Activated naive CD8-positive, alpha-beta T cell (primary cell): ENCODE data around the gene AKT2.

Source experiments
- H3K27ac Mint-ChIP-seq: one replicate; pipeline ENCODE4 v1.8.0; 2021; ENCODE audit warnings: mixed read lengths
- H3K27me3 Mint-ChIP-seq: one replicate; pipeline ENCODE4 v1.8.0; 2021; ENCODE audit warnings: mixed read lengths
- H3K36me3 Mint-ChIP-seq: one replicate; pipeline ENCODE4 v1.8.0; 2021; ENCODE audit warnings: mixed read lengths
- H3K4me1 Mint-ChIP-seq: one replicate; pipeline ENCODE4 v1.8.0; 2021; ENCODE audit warnings: low read depth, mixed read lengths
- H3K4me3 Mint-ChIP-seq: one replicate; pipeline ENCODE4 v1.8.0; 2021; ENCODE audit warnings: mild to moderate bottlenecking, mixed read lengths
- H3K9me3 Mint-ChIP-seq: one replicate; pipeline ENCODE4 v1.8.0; 2021; ENCODE audit warnings: low read depth, mixed read lengths

The AKT2 gene

GRCh38 chr19:40313229-40313983 is 28.3 kb upstream of the AKT2 start:
- no peaks in the 10 kb centered on the region for H3K4me1 Mint-ChIP-seq
- no peaks in the 10 kb centered on the region for H3K27me3 Mint-ChIP-seq
- H3K27ac Mint-ChIP-seq = no peak overlapping the region
- no peaks in the 10 kb centered on the region for H3K9me3 Mint-ChIP-seq
- no peaks in the 10 kb centered on the region for H3K36me3 Mint-ChIP-seq
- no peak overlapping the region for H3K4me3 Mint-ChIP-seq

- no peak overlapping the region for H3K27ac Mint-ChIP-seq
- H3K27me3 Mint-ChIP-seq = no peaks in the 10 kb centered on the region
- no peak overlapping the region for H3K4me3 Mint-ChIP-seq
- H3K36me3 Mint-ChIP-seq = no peaks in the 10 kb centered on the region
- no peaks in the 10 kb centered on the region for H3K9me3 Mint-ChIP-seq
- no peaks in the 10 kb centered on the region for H3K4me1 Mint-ChIP-seq
Measured at GRCh38 chr19:40312533-40312932, 27.4 kb upstream of the AKT2 start.

- no peak overlapping the region for H3K4me3 Mint-ChIP-seq
- no peaks in the 10 kb centered on the region for H3K36me3 Mint-ChIP-seq
- no peak overlapping the region for H3K27ac Mint-ChIP-seq
- H3K4me1 Mint-ChIP-seq = peaks cover 2% of the 10 kb centered on the region
- H3K27me3 Mint-ChIP-seq = no peaks in the 10 kb centered on the region
- H3K9me3 Mint-ChIP-seq = no peaks in the 10 kb centered on the region
Measured at GRCh38 chr19:40309666-40310065, 24.5 kb upstream of the AKT2 start.

- Mint-ChIP-seq H3K27ac (no peak overlapping the region), H3K27me3 (no peaks in the 10 kb centered on the region), H3K36me3 (no peaks in the 10 kb centered on the region), H3K4me3 (no peak overlapping the region), H3K9me3 (no peaks in the 10 kb centered on the region), H3K4me1 (peaks cover 2% of the 10 kb centered on the region)
Measured at GRCh38 chr19:40305403-40305802, 20.3 kb upstream of the AKT2 start.

DNA sequence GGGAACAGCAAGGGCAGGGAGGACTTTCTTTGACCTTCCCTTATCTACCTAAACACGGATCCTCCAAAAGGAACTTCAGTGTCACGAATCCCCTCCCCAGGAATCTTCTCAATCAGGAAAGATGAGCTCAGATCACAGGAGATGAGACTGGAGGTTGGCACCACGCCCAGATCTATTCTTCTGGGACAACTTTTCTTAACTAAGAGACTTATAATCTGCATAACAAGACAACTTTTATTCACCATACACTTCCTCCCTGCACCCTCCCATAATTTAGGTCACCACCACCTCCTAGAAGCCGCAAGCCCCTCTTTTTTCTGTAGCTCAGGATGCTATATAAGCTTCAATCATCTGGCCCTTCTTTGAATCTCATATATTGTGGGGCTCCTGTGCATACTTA is 19.2 kb upstream of the AKT2 start:
- Mint-ChIP-seq H3K27me3 (no peaks in the 10 kb centered on the region), H3K9me3 (no peaks in the 10 kb centered on the region), H3K4me3 (no peak overlapping the region), H3K4me1 (peaks cover 2% of the 10 kb centered on the region), H3K27ac (no peak overlapping the region), H3K36me3 (no peaks in the 10 kb centered on the region)

DNA sequence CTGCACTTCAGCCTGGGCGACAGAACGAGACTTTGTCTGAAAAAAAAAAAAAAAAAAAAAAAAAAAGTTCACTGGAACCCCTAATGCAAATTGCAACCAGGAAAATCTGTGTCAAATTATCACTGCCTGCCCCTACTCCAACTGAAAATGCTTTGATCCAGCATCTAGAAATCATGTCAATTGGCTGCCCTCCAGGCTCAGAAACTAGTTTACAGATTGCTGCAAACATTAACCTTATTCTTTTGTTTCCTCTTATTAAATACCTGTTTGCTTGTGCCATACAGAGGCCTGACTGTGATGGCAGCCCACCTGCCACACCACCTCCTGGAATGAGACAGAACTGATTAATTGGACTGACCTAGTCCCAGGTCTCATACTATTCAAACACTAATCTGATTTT is 18.6 kb upstream of the AKT2 start:
- Mint-ChIP-seq H3K4me1 (peaks cover 2% of the 10 kb centered on the region), H3K27me3 (no peaks in the 10 kb centered on the region), H3K4me3 (no peak overlapping the region), H3K9me3 (no peaks in the 10 kb centered on the region), H3K36me3 (no peaks in the 10 kb centered on the region), H3K27ac (no peak overlapping the region)

DNA sequence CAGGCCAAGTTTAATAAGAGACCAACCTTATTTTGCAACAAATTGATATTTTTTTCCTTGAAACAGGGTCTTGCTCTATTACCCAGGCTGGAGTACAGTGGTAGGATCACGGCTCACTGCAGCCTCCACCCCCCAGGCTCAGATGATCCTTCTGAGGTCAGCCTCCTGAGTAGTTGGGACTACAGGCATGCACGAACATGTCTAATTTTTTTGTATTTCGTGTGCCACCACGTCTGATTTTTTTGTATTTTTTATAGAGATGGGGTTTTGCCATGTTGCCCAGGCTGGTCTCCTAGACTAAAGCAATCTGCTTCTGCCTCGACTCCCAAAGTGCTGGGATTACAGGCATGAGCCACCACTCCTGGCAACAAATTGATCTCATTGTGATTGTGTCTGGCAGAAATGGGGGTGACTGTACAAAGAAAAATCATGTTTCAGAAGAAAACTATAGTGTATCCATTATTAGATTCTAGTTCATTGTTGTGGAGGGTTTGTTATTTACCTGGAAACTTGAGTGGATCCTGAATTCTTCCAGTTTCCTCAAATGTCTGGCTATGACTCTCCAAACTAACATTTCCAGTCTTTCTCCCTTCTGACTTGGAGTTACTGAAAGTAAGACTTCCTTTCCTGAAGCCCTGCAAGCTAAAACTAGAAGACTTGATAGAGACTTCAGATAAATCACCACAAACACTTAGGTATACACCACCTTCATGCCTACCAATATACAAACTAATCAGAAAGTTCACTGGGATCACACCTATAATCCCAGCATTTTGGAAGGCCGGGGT is 17.3 kb upstream of the AKT2 start:
- no peaks in the 10 kb centered on the region for H3K9me3 Mint-ChIP-seq
- no peak overlapping the region for H3K27ac Mint-ChIP-seq
- no peaks in the 10 kb centered on the region for H3K36me3 Mint-ChIP-seq
- H3K27me3 Mint-ChIP-seq = no peaks in the 10 kb centered on the region
- H3K4me3 Mint-ChIP-seq = no peak overlapping the region
- peaks cover 2% of the 10 kb centered on the region for H3K4me1 Mint-ChIP-seq

GRCh38 chr19:40300668-40301067 is 15.5 kb upstream of the AKT2 start:
- no peak overlapping the region for H3K27ac Mint-ChIP-seq
- no peaks in the 10 kb centered on the region for H3K9me3 Mint-ChIP-seq
- H3K27me3 Mint-ChIP-seq = no peaks in the 10 kb centered on the region
- H3K4me3 Mint-ChIP-seq = no peak overlapping the region
- H3K36me3 Mint-ChIP-seq = no peaks in the 10 kb centered on the region
- H3K4me1 Mint-ChIP-seq = peaks cover 2% of the 10 kb centered on the region

GRCh38 chr19:40298026-40298425 is 12.9 kb upstream of the AKT2 start:
- Mint-ChIP-seq H3K27me3 (no peaks in the 10 kb centered on the region), H3K9me3 (no peaks in the 10 kb centered on the region), H3K36me3 (no peaks in the 10 kb centered on the region), H3K4me1 (no peaks in the 10 kb centered on the region), H3K4me3 (no peak overlapping the region), H3K27ac (no peak overlapping the region)

DNA sequence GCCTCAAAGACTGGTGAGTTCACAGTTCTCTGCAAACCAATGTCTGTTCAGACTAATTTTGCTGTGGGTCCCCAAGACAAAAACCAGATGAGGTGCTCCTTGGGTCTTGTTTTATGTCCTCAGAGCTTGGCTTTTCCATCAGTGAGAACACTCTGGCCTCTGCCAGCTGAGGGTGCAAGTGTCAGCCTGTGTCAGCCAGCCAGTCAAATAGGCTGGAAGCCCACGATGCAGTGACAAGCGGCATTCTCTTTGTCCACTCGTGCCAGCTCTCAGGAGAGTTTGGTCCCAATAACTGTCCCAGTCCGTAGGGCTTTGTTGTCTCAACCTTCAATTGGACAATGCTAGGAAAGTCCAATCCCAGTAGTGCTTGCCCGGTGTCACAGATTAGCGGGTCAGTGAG is 9.4 kb upstream of the AKT2 start:
- peaks cover 3% of the 10 kb centered on the region for H3K36me3 Mint-ChIP-seq
- no peaks in the 10 kb centered on the region for H3K27me3 Mint-ChIP-seq
- H3K9me3 Mint-ChIP-seq = no peaks in the 10 kb centered on the region
- no peaks in the 10 kb centered on the region for H3K4me1 Mint-ChIP-seq
- no peak overlapping the region for H3K4me3 Mint-ChIP-seq
- H3K27ac Mint-ChIP-seq = no peak overlapping the region

- no peaks in the 10 kb centered on the region for H3K27me3 Mint-ChIP-seq
- no peaks in the 10 kb centered on the region for H3K9me3 Mint-ChIP-seq
- peaks cover 3% of the 10 kb centered on the region for H3K36me3 Mint-ChIP-seq
- H3K27ac Mint-ChIP-seq = peak overlapping the region; percentile 99
- H3K4me1 Mint-ChIP-seq = peaks cover 33% of the 10 kb centered on the region
- H3K4me3 Mint-ChIP-seq = peak overlapping the region; percentile 71
Measured at GRCh38 chr19:40286971-40287421, 1.9 kb upstream of the AKT2 start.

- no peaks in the 10 kb centered on the region for H3K9me3 Mint-ChIP-seq
Measured at GRCh38 chr19:40286235-40286970, 1.3 kb upstream of the AKT2 start.

GRCh38 chr19:40285353-40286234 is 449 bp upstream of the AKT2 start:
- Mint-ChIP-seq H3K36me3 (no peaks in the 10 kb centered on the region), H3K9me3 (no peaks in the 10 kb centered on the region), H3K4me1 (peaks cover 45% of the 10 kb centered on the region), H3K27me3 (no peaks in the 10 kb centered on the region), H3K27ac (peak overlapping the region; percentile 99), H3K4me3 (peak overlapping the region; percentile 89)

More at GRCh38 chr19:40286235-40286970, 1.3 kb upstream of the AKT2 start:
- H3K27ac Mint-ChIP-seq = peak overlapping the region; percentile 99
- H3K36me3 Mint-ChIP-seq = no peaks in the 10 kb centered on the region
- no peaks in the 10 kb centered on the region for H3K27me3 Mint-ChIP-seq
- H3K4me3 Mint-ChIP-seq = peak overlapping the region; percentile 89
- H3K4me1 Mint-ChIP-seq = peaks cover 39% of the 10 kb centered on the region

GRCh38 chr19:40284251-40284500 is 969 bp downstream of the AKT2 start:
- peaks cover 57% of the 10 kb centered on the region for H3K4me1 Mint-ChIP-seq
- H3K4me3 Mint-ChIP-seq = peak overlapping the region; percentile 94
- no peaks in the 10 kb centered on the region for H3K9me3 Mint-ChIP-seq
- no peaks in the 10 kb centered on the region for H3K27me3 Mint-ChIP-seq
- peak overlapping the region; percentile 99 for H3K27ac Mint-ChIP-seq
- no peaks in the 10 kb centered on the region for H3K36me3 Mint-ChIP-seq
